Activated CD8-positive, alpha-beta T cell treated with anti-CD3 and anti-CD28 coated beads for 36 hours (primary cell): ENCODE measurements around the gene PCTP. TPM values are rescaled to one million over a fixed set of nuclear protein-coding genes. Genes with fewer than 3 reads are reported as not detected.

Experiments used
- ATAC-seq: fragments of 200-7000 bp; cut with Tn5 transposase; one replicate; pipeline ENCODE4 v1.10.0; 2021; ENCODE audit warnings: mild to moderate bottlenecking, moderate library complexity
- CTCF ChIA-PET: fragments of 350-600 bp; sonication (Branson Sonifier 250); formaldehyde crosslinking; loops from one replicate; lab custom pipeline; 2021; ENCODE audit warnings: antibody characterized with exemption; lab: Charles Lee
- POLR2A ChIA-PET: fragments of 350-600 bp; sonication (Branson Sonifier 250); formaldehyde crosslinking; loops from one replicate; lab custom pipeline; 2021; ENCODE audit warnings: antibody characterized with exemption; lab: Charles Lee
- DNase-seq: peaks from one replicate; pipeline ENCODE4 v3.0.0-alpha.2; 2020
- H3K27ac Mint-ChIP-seq: one replicate; pipeline ENCODE4 v1.8.0; 2021; ENCODE audit warnings: mild to moderate bottlenecking, mixed read lengths
- H3K27me3 Mint-ChIP-seq: one replicate; pipeline ENCODE4 v1.8.0; 2021; ENCODE audit warnings: mixed read lengths
- H3K36me3 Mint-ChIP-seq: one replicate; pipeline ENCODE4 v1.8.0; 2021; ENCODE audit warnings: low read depth, mixed read lengths
- H3K4me1 Mint-ChIP-seq: one replicate; pipeline ENCODE4 v1.8.0; 2021; ENCODE audit warnings: low read depth, mixed read lengths
- H3K4me3 Mint-ChIP-seq: one replicate; pipeline ENCODE4 v1.8.0; 2021; ENCODE audit warnings: mild to moderate bottlenecking, moderate library complexity, mixed read lengths
- H3K9me3 Mint-ChIP-seq: one replicate; pipeline ENCODE4 v1.8.0; 2021; ENCODE audit warnings: mixed read lengths
- intact Hi-C: fragments of 100-400 bp; cut with micrococcal nuclease; formaldehyde crosslinking; loops from one replicate; pipeline ENCODE4 v1.10.0; 2022
- total RNA-seq, 2 experiments: library from RNA; stranded (reverse); gene quantifications; one replicate each; pipeline ENCODE4 v1.2.3, GENCODE V29; 2021
- TF ChIP-seq, protein P1 (sequence below): fragments of 200-600 bp; IDR thresholded peaks from one replicate; pipeline ENCODE4 v1.8.0; 2022; ENCODE audit warnings: antibody characterized with exemption, mild to moderate bottlenecking

The PCTP gene
- total RNA-seq, 2 experiments from 2014 or later, result 6.6 to 7.7 TPM

DNA sequence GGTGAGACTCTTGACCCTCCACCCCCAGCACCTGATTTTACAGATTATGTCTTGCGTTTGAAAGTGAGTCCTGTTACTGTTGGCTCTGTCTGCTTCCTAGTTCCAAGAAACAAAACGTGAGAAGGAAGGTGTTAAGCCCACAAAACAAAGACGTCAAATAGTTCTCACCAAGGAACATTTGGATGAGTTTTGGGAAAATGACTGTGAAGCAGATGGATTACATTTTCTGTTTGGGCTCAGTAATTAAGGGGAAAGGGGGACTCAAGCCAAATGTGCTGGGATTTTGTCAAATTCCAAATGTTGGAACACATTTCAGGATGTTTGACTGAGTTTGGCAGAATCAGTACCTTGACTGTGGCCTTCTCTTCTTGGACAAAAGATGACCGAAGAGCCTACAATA is 71.2 kb downstream of the PCTP start:
- TF ChIP-seq, protein P1, sequence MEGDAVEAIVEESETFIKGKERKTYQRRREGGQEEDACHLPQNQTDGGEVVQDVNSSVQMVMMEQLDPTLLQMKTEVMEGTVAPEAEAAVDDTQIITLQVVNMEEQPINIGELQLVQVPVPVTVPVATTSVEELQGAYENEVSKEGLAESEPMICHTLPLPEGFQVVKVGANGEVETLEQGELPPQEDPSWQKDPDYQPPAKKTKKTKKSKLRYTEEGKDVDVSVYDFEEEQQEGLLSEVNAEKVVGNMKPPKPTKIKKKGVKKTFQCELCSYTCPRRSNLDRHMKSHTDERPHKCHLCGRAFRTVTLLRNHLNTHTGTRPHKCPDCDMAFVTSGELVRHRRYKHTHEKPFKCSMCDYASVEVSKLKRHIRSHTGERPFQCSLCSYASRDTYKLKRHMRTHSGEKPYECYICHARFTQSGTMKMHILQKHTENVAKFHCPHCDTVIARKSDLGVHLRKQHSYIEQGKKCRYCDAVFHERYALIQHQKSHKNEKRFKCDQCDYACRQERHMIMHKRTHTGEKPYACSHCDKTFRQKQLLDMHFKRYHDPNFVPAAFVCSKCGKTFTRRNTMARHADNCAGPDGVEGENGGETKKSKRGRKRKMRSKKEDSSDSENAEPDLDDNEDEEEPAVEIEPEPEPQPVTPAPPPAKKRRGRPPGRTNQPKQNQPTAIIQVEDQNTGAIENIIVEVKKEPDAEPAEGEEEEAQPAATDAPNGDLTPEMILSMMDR, result no peak
- no peak overlapping the region for H3K27ac Mint-ChIP-seq
- CTCF ChIA-PET, result interaction anchor here (1.0 kb wide), 1 partner anchor 51 kb away, joined by 3 read pairs; no protein-coding TSS in a partner anchor
- intact Hi-C loops, result no loop called here
- no peaks in the 10 kb centered on the region for H3K36me3 Mint-ChIP-seq
- ATAC-seq, result no peak
- no peak for DNase-seq
- no peaks in the 10 kb centered on the region for H3K4me1 Mint-ChIP-seq
- POLR2A ChIA-PET, result no interaction called here
- no peak overlapping the region for H3K4me3 Mint-ChIP-seq
- peaks cover 4% of the 10 kb centered on the region for H3K27me3 Mint-ChIP-seq
- peaks cover 5% of the 10 kb centered on the region for H3K9me3 Mint-ChIP-seq

DNA sequence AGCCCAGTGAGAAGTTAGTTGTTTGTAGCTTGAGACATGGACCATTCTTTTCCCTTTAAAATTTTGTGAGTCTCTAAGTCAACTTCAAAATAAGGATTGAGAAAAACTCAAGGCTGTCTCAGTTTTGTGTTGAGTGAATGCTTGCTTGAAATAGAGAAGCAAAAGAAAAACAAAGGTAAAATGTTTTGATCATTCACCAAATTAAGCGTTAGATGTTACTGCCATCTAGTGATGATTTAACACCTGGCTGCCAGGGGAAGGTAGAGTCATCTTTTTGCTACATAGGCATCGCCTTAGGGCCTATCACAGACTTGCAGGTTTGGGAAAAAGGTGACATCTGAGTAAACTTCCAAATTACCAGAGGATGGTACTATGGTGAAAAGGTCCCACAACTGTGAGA is 74.4 kb downstream of the PCTP start:
- TF ChIP-seq, protein P1, result peak; percentile 28
- CTCF ChIA-PET, result interaction anchor here (1.2 to 1.6 kb wide), 3 partner anchors 17 to 74 kb away, joined by 3 to 4 read pairs (median 3); partner anchors contain the start of gene PCTP
- H3K9me3 Mint-ChIP-seq, result peaks cover 5% of the 10 kb centered on the region

More for the DNA sequence above, 74.4 kb downstream of the PCTP start:
- peaks cover 1% of the 10 kb centered on the region for H3K27me3 Mint-ChIP-seq
- no peaks in the 10 kb centered on the region for H3K4me1 Mint-ChIP-seq
- H3K4me3 Mint-ChIP-seq, result no peak overlapping the region
- ATAC-seq (no peak), DNase-seq (no peak)
- H3K36me3 Mint-ChIP-seq, result no peaks in the 10 kb centered on the region
- POLR2A ChIA-PET, result interaction anchor here (0.6 kb wide), 1 partner anchor 26 kb away, joined by 3 read pairs; no protein-coding TSS in a partner anchor
- intact Hi-C loops, result no loop called here
- H3K27ac Mint-ChIP-seq, result no peak overlapping the region

Other genes starting within 250 kb of the PCTP start
- not detected for gene SMIM36, start 239.6 kb upstream of the PCTP start, total RNA-seq
- not detected for gene TMEM100, start 28.2 kb upstream of the PCTP start, total RNA-seq